B cell (primary cell): ENCODE data around the gene COMMD8. TPM values are rescaled to one million over a fixed set of nuclear protein-coding genes. Genes with fewer than 3 reads are reported as not detected.
A peak's percentile ranks its signal among the peaks of the same experiment; 100 is the strongest.

ENCODE experiments used
- ATAC-seq: fragments of 200-7000 bp; cut with Tn5 transposase; one replicate; pipeline ENCODE4 v1.10.0; 2021; ENCODE audit warnings: low read depth, mild to moderate bottlenecking, moderate number of reproducible peaks, moderate library complexity
- CTCF ChIA-PET: fragments of 350-600 bp; sonication (Branson Sonifier 250); formaldehyde crosslinking; loops from one replicate; lab custom pipeline; 2021; ENCODE audit warnings: antibody characterized with exemption, inconsistent platforms; lab: Charles Lee
- POLR2A ChIA-PET: fragments of 350-600 bp; sonication (Branson Sonifier 250); formaldehyde crosslinking; loops from one replicate; lab custom pipeline; 2021; ENCODE audit warnings: antibody characterized with exemption; lab: Charles Lee
- DNase-seq: peaks from one replicate; pipeline ENCODE4 v3.0.0; 2013
- H2AFZ ChIP-seq: 2 replicates; pipeline ENCODE4 v1.6.1; 2012; ENCODE audit warnings: mild to moderate bottlenecking, low read depth, low read length; ENCODE audit not compliant: insufficient read depth, poor library complexity, severe bottlenecking
- H3K27ac ChIP-seq, 2 donors: 1 replicate in 1 of 2; 2 replicates in 1 of 2; pipeline ENCODE4 v1.5.1; 2012 to 2013; ENCODE audit warnings: low read length in 2 of 2, mild to moderate bottlenecking in 2 of 2, moderate library complexity in 1 of 2
- H3K27me3 ChIP-seq, 4 experiments: fragments of 200-600 bp in 1 of 4; sonication (generic) in 1 of 4; replicated peaks in 1 of 4; 1 replicate in 2 of 4; 2 replicates in 2 of 4; pipeline versions ENCODE4 v1.6.1 to v1.7.0; 2013 to 2016; ENCODE audit warnings: low read length in 3 of 4, mild to moderate bottlenecking in 2 of 4, mixed read lengths in 1 of 4, moderate library complexity in 1 of 4; ENCODE audit not compliant: insufficient read depth in 4 of 4, control insufficient read depth in 3 of 4; ENCODE audit errors: control extremely low read depth in 1 of 4
- H3K36me3 ChIP-seq, 2 experiments: replicated peaks in 1 of 2; 1 replicate in 1 of 2; 2 replicates in 1 of 2; pipeline versions ENCODE4 v1.6.1 to v1.7.1; 2013; ENCODE audit warnings: low read length in 1 of 2; ENCODE audit not compliant: insufficient read depth in 2 of 2, control insufficient read depth in 1 of 2; ENCODE audit errors: control extremely low read depth in 1 of 2, extremely low read depth in 1 of 2
- H3K4me1 ChIP-seq, 2 donors: fragments of 200-600 bp in 1 of 2; sonication (generic) in 1 of 2; 1 replicate in 1 of 2; 2 replicates in 1 of 2; pipeline versions ENCODE4 v1.5.1 to v1.6.1; 2013 to 2017; ENCODE audit warnings: low read length in 2 of 2; ENCODE audit not compliant: control insufficient read depth in 2 of 2, insufficient read depth in 2 of 2
- H3K4me2 ChIP-seq: replicated peaks from 2 replicates; pipeline ENCODE3; 2012; ENCODE audit warnings: mild to moderate bottlenecking, low read depth, low read length; ENCODE audit not compliant: poor library complexity, severe bottlenecking
- H3K4me3 ChIP-seq, 5 experiments: fragments of 200-600 bp in 1 of 5; sonication (generic) in 1 of 5; 1 replicate in 3 of 5; 2 replicates in 2 of 5; pipeline versions ENCODE4 v1.5.1 to v1.7.0; 2011 to 2016; ENCODE audit warnings: low read length in 4 of 5, mild to moderate bottlenecking in 4 of 5, low read depth in 2 of 5, control low read depth in 1 of 5, moderate library complexity in 1 of 5; ENCODE audit not compliant: insufficient read depth in 1 of 5; ENCODE audit errors: control extremely low read depth in 1 of 5, extremely low read depth in 1 of 5
- H3K79me2 ChIP-seq: fragments of 200-600 bp; sonication (generic); one replicate; pipeline ENCODE4 v1.6.0; 2016; ENCODE audit warnings: low read length; ENCODE audit not compliant: control insufficient read depth, insufficient read depth
- H3K9ac ChIP-seq: fragments of 200-600 bp; sonication (generic); 2 replicates; pipeline ENCODE4 v1.6.1; 2017; ENCODE audit warnings: mild to moderate bottlenecking, low read length, moderate library complexity
- H3K9me3 ChIP-seq, 3 donors: one replicate each; pipeline versions ENCODE4 v1.6.1 to v1.7.1; 2013; ENCODE audit warnings: low read length in 2 of 3; ENCODE audit not compliant: control insufficient read depth in 2 of 3, insufficient read depth in 1 of 3; ENCODE audit errors: control extremely low read depth in 1 of 3
- H4K20me1 ChIP-seq: 2 replicates; pipeline ENCODE4 v1.6.0; 2012; ENCODE audit warnings: mild to moderate bottlenecking, low read length; ENCODE audit not compliant: insufficient read depth, control insufficient read depth, poor library complexity, severe bottlenecking
- H3K27ac Mint-ChIP-seq: one replicate; pipeline ENCODE4 v1.8.0; 2021; ENCODE audit warnings: mixed read lengths
- H3K27me3 Mint-ChIP-seq: one replicate; pipeline ENCODE4 v1.8.0; 2021; ENCODE audit warnings: mixed read lengths
- H3K4me1 Mint-ChIP-seq: one replicate; pipeline ENCODE4 v1.8.0; 2021; ENCODE audit warnings: mixed read lengths
- H3K4me3 Mint-ChIP-seq: one replicate; pipeline ENCODE4 v1.8.0; 2021; ENCODE audit warnings: mixed read lengths
- H3K9me3 Mint-ChIP-seq: one replicate; pipeline ENCODE4 v1.8.0; 2022; ENCODE audit warnings: mixed read lengths; ENCODE audit not compliant: insufficient read depth
- CTCF ChIP-seq: fragments of 200-600 bp; IDR thresholded peaks from one replicate; pipeline ENCODE4 v1.8.0; 2022; ENCODE audit warnings: antibody characterized with exemption, mild to moderate bottlenecking
- EZH2 ChIP-seq: IDR thresholded peaks from 2 replicates; pipeline ENCODE4 v1.6.1; 2012; ENCODE audit warnings: borderline replicate concordance, low read depth, mild to moderate bottlenecking, moderate library complexity, low read length; ENCODE audit not compliant: insufficient read depth, poor library complexity, severe bottlenecking
- WGBS: methylation state at CpG from one replicate; pipeline ENCODE4 v1.1.5; 2013; ENCODE audit warnings: missing lambda C conversion rate; ENCODE audit not compliant: insufficient coverage; 5-methylcytosine and 5-hydroxymethylcytosine counted together
- intact Hi-C: fragments of 100-400 bp; cut with micrococcal nuclease; formaldehyde crosslinking; loops from one replicate; pipeline ENCODE4 v1.10.0; 2022
- polyA plus RNA-seq: library from polyadenylated mRNA; depleted of rRNA; stranded (reverse); fragments of >200 nt; gene quantifications from 2 replicates; pipeline ENCODE4 v1.2.3, GENCODE V29; 2012
- total RNA-seq, 2 donors: library from RNA; stranded (reverse); fragments of 120-200 nt in 1 of 2; gene quantifications; 1 replicate in 1 of 2; 2 replicates in 1 of 2; pipeline versions ENCODE4 v1.2.3 to v1.2.4, GENCODE V29; 2013 to 2022

The COMMD8 gene
- total and polyA plus RNA-seq, 2 donors (not counting 1 experiment from before 2014, with no cell fraction given): 5.5 to 15.2 TPM

- Histone ChIP-seq H3K9ac (no peak overlapping the region), H3K4me3 (no peak overlapping the region), H3K36me3 (peaks cover 0 to 3% of the 10 kb centered on the region in 2 experiments), H3K79me2 (peaks cover 79% of the 10 kb centered on the region), H4K20me1 (no peaks in the 10 kb centered on the region), H3K9me3 (peaks cover 0 to 11% (median 0%) of the 10 kb centered on the region in 3 donors), H3K27me3 (no peaks in the 10 kb centered on the region), H3K4me2 (no peak overlapping the region), H3K4me1 (peaks cover 37 to 61% of the 10 kb centered on the region in 2 donors), H3K27ac (peak overlapping the region in 1 of 2 donors; percentile 30), H2AFZ (no peak overlapping the region)
- POLR2A ChIA-PET: no interaction called here
- Mint-ChIP-seq H3K4me1 (peaks cover 53% of the 10 kb centered on the region), H3K27me3 (no peaks in the 10 kb centered on the region), H3K27ac (no peak overlapping the region), H3K4me3 (no peak overlapping the region), H3K9me3 (no peaks in the 10 kb centered on the region)
- ATAC-seq: no peak
- 40% methylated on average over 1 of the region's 3 CpGs for WGBS
- TF ChIP-seq CTCF (no peak), EZH2 (no peak)
- no peak for DNase-seq
- intact Hi-C loops: no loop called here
- CTCF ChIA-PET: no interaction called here
Measured at GRCh38 chr4:47505147-47505546, 41.6 kb upstream of the COMMD8 start.

- H3K9me3 ChIP-seq: peaks cover 0 to 11% (median 0%) of the 10 kb centered on the region in 3 donors
- ChIA-PET CTCF (interaction anchor here (1.3 to 2.8 kb wide), 3 partner anchors 11 to 64 kb away, joined by 4 to 8 read pairs (median 6); partner anchors contain the start of gene COMMD8), POLR2A (no interaction called here)
- intact Hi-C loops: no loop called here
- H4K20me1 ChIP-seq: no peaks in the 10 kb centered on the region
- H3K4me3 ChIP-seq: peak overlapping the region in 1 of 5 experiments; percentile 55
- peak overlapping the region; percentile 24 for H3K9ac ChIP-seq
- peaks cover 44 to 52% of the 10 kb centered on the region in 2 donors for H3K4me1 ChIP-seq
- H3K9me3 Mint-ChIP-seq: no peaks in the 10 kb centered on the region
- H3K79me2 ChIP-seq: peaks cover 64% of the 10 kb centered on the region
- H3K4me3 Mint-ChIP-seq: no peak overlapping the region
- no peak for TF ChIP-seq EZH2
- no peak for TF ChIP-seq CTCF
- peak overlapping the region; percentile 68 for H3K4me2 ChIP-seq
- peak overlapping the region; percentile 61 for H2AFZ ChIP-seq
- peak overlapping the region; percentile 85 to 86 for H3K27ac ChIP-seq
- H3K27me3 Mint-ChIP-seq: no peaks in the 10 kb centered on the region
- ATAC-seq: no peak
- no peak for DNase-seq
- no peak overlapping the region for H3K27ac Mint-ChIP-seq
- no peaks in the 10 kb centered on the region for H3K27me3 ChIP-seq
- H3K4me1 Mint-ChIP-seq: peaks cover 41% of the 10 kb centered on the region
- 60% methylated on average over 3 of the region's 3 CpGs for WGBS
- no peaks in the 10 kb centered on the region for H3K36me3 ChIP-seq
Measured at GRCh38 chr4:47500776-47501175, 37.3 kb upstream of the COMMD8 start.
